Cerebellar cortex (tissue), 1 donor: Measurements from ENCODE around the gene ADORA2A.
A peak's percentile ranks its signal among the peaks of the same experiment; 100 is the strongest.

Source experiments
- DNase-seq: peaks from one replicate; pipeline ENCODE4 v3.0.0-alpha.2; 2015; ENCODE audit warnings: low spot score

ADORA2A gene

DNA sequence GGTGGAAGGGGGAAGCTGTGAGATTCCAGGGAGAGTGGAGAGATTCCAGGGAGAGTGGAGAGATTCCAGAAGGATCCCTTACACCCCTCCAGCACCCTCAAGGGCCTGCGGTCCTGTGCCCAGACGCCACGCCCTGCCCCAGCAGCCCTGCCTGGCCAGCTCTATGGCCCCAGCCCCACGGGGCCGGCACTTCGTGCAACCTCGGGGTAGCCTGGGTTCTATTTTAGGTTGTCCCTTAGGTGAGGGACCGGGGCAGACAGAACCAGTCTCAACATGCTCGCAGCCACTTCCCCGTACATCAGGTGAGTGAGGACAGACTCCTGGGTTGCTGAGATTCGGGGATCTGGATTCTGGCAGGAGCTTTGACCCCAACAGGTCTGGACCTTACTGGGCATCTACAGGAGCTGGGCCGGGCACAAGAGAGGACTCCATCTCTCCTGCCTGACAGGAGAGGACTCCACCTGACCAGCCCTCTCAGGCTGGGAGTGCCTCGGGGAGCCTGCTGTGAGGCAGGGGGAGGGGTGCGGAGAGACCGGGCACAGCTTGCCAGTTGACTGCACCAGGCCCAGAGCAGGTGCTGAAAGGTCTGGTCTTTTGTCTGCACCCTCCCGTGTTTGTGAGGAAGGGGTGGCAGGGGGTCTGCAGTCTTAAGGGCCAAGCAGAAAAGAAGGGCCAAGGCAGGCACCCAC is 8.5 kb upstream of the ADORA2A start:
- DNase-seq, result no peak

DNA sequence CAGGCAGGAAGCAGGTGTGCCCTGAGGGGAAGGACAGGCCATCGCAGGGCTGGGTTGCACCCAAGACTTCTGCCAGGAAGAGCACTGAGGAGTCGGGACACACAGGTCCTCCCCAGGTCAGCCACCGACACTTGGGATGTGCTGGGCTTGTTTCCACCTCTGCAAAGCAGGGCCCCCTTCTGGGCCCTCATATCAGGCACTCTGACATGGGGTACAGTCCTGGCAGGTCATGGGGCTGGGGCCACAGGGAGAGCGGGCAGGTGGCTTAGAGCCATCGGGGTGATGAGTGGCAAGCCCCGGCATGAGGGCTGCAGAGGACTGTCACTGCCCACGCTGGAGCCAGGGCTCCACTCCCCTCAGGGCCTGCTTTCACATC is 7.9 kb upstream of the ADORA2A start:
- no peak for DNase-seq

DNA sequence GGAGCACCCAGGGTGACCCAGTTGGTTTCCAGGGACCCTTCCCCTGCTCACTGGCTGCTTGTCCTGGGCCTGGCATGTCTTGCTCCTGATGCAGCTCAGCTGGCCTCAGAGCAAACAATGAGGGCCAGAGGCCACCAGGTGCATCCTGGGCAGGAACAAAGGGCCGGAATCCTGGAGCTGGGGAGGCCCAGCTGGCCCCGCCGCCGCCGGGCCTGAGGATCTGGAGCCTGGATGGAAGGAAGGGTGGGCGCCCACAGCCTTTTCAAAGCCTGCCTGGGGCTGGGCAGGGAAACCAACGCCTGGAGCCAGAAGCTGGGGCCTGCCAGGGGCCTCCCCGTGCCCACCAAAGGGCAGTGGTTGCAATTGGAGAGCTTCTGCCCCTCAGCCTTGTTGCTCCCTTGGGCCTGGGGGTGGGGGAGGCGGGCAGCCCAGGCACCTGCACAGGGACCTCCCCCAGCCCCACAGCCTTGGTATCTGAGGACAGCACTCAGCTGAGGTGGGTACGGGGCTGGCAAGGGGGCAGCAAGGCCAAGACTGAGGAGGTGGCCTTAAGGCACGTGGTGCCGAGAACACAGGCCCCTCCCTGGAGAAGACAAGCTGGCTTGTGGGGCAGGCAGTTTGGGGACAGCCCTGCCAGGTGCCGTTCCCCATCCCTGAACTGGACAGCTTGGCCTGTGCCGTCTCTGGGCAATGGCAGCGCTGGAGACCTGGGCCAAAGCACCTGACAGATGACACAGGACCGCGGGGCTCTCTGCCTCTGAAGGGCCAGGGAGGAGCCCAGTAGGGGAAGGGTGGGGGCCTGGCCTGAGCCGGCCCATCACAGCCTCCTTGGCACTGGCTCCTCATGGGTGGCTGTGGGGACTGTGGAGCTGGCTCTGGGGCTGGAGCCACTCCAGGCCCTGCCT is 7.1 kb upstream of the ADORA2A start:
- no peak for DNase-seq

DNA sequence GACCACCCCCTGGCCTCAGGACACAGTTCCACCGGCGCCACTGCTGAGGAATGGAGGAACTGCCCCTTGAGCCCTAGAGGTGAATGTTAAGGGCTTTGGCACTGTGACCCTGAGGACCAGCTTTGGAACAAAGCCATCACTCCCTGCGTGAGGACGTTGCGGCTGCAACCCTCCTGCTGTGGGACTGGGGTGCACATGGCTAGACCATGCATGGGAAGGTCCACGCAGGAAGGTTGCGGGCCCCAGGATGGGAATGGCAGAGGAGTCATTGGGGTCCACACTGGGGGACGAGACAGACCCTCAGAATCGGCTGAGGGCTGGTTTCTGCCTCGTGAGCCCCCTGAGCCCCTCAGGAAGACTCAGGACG is 6.4 kb upstream of the ADORA2A start:
- no peak for DNase-seq

DNA sequence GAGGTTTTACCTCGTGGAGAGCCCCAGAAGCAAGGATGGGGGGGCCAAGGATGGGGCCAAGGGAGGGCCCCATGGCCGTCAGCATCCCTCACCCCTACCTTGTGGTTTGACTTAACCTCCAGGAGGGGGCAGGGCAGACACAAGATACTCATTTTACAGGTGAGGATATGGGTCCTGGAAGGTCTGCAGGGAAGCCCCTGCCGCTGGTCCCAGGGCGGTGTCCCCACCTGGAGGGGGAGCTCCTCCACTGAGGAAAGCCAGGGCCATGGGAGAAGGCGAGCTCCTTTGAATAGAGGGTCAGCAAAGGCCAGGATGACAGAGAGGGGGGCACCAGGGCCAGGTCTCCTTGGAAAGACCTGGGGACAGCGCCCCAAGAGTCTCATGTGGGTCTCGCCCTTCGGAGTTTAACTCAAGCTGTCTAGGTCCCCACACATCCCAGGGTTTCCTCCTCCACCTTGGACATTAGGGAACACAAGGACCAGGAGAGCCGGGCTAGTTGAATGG is 5.9 kb upstream of the ADORA2A start:
- peak; percentile 38 for DNase-seq

DNA sequence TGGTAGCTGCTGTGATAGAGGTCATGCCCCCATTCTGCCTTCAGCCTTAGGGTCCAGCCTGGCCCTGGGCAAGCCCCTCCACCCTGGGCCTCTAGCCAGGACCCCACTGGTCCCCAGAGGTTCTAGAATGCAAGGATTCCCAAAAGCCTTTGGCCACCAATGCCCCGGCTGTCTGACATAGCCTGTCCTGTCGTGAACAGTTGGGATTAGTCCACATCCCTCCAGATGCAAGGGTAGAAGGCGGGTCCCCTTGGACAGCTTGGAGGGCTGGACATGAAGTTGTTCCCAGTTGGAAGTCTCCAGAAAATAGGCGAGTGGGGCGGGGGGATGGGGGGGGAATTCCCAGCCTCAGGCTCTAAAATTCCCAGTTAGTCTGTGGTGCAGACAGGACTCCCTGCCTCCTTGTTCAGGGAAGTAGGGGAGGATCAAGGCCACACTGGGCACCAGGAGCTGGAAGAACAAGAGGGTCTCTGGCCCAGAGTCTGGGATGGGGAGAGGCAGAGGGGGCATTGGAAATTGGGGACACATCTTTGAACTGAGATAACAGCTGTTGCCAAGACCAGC is 5.2 kb upstream of the ADORA2A start:
- no peak for DNase-seq

DNA sequence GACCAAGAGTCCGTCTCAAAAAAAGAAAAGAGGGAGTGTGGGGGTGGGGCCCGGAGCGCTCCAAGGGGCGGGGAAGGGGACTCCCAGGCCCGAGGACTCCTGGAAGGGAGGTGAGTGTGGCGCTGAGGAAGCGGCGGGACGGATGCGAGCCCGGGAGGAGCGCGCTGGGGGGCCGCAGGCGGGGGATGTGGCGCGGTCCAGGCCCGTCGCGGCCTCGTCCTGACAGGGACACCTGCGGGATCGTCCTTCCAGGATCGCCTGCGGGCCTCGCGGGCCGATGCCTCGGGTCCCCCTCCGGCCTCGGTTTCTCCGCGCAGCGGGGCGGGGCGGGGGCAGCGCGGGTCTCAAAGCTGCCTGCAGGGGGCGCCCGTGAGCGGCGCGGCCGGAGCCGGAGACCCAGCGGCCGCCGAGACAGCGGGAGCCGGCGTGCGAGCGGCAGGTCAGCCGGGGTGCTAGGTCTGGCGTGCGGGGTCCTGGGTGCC is 3.8 kb upstream of the ADORA2A start:
- no peak for DNase-seq

DNA sequence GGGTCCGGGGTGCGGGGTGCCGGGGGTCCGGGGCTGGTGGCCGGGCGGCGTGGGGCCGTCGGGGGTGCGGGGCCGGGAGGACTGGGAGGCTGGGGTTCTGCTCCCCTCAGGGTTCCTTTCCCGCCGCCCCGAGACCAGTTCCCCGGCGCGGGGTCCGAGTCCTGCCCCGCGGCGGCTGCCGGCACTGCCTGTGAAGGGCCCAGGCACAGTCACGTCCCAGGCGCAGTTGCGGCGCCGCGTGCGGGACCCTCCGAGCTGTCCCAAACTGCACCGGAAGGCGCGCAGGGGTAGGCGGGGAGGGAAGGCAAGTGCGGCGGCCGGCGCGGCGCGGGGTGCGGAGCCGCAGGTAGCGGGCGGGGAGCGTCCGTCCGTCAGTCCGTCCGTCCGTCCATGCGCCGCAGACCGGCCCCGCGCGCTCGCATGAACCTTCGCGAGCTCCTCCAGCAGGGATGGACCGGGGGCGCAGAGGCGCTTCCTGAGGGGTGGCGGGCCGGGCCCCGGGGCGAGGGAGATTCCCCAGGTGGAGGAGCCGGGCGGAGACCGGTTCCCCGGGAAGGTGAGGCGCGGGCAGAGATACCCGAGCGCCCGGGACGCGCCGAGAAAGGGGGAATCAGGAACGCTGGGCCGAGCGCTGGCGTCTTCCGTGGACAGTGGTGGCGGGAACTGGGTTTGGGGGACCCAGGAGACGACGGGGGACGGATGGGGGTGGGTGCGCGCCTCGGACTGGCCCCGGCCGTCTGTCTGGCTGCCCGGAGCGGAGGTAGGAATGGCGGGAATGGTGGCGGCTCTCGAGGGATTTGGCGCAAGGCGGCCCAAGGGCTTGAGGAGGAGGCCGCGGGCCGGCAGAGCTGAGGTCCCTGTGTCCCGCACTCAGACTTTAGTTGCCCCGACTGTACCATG is 3.1 kb upstream of the ADORA2A start:
- no peak for DNase-seq

DNA sequence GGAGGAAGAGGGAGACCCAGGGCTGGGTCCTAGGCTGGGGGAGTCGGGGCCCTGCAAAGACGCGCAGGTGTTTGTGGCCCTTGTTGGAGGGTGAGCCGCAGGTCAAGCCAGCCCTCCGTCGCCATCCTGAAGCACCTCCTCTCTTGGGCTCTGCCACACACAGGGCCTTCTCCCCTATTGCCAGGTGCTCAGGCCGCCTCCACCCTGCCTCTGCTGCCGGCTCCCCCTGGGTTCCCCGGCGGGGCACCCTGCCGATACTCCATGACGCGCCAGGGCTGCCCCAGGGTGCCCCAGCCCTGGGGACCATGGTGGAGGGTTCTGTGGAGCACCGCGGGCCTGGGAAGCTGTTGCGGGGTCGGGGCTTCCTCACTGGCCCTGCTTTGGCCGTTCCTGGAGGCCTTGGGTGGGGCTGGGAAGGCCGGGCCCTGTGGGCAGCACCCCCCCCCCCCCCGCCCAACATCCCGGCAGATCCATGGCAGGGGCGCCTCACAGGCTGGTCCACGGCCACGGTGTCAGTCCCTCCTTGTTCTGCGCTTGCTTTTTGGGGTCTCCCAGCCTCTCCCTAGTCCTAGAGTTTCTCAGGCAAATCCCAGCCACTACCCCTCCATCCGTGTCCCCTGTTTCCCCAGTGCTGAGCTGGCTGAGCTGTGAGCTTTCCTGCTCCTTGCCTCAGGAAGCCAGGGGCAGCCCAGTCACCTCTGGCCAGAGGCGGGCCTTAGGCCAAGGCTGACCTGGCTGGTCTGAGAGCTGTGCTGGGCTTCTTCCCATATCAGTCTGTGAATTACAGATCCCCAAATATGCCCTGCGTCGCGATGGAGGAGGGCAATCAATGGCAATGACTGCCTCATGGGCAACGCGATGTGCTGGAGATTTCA is 2.3 kb upstream of the ADORA2A start:
- no peak for DNase-seq

DNA sequence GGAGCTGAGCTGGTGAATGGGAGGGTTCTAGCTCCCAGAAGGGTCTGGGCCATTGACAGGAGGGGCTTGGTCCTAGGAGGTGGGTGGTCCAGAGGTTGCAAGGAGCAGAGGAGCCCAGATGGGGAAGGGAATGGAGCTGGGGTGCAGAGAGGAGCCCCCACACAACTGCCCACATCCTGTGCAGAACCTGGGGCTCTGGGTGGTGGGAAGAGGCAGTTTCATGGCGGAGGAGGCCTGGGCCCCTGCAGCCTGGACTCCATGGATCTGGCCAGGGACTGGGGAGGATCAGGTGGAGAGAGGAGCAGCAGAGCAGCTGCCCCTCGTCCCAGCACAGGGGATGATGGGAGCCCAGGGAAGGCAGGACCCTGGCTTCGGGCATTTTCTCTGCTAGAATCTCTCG is 963 bp upstream of the ADORA2A start:
- no peak for DNase-seq

DNA sequence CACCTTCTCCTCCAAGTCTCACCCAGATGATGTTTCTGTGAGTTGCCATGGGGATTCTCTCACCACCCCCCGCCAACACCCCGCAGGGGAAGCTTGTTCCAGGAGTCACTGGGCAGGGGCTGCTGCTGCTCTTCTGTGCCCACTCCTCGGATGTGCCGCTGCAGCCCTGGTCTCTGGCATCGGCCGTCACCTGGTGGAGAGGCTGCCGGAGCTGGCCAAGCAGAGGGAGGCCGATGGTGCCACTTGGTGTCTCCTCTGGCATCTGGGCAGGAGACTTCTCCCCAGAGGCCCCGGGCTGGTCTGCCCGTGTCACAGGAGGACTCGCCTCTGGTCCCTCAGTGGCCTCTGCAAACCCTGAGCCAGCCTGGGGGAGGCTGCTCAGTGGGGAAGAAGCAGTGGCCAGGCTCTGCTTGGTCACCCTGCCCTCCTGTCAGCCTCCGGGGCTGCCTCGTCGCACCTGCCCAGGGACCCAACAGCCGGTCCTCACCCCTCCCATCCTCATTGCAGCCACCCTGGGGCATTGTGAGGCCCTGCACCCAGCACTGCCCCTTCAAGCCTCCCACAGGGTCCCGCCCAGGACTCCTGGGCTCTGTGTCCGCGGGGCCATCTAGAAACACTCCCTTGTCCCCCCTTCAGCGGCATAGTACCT is 424 bp upstream of the ADORA2A start:
- DNase-seq, result no peak

DNA sequence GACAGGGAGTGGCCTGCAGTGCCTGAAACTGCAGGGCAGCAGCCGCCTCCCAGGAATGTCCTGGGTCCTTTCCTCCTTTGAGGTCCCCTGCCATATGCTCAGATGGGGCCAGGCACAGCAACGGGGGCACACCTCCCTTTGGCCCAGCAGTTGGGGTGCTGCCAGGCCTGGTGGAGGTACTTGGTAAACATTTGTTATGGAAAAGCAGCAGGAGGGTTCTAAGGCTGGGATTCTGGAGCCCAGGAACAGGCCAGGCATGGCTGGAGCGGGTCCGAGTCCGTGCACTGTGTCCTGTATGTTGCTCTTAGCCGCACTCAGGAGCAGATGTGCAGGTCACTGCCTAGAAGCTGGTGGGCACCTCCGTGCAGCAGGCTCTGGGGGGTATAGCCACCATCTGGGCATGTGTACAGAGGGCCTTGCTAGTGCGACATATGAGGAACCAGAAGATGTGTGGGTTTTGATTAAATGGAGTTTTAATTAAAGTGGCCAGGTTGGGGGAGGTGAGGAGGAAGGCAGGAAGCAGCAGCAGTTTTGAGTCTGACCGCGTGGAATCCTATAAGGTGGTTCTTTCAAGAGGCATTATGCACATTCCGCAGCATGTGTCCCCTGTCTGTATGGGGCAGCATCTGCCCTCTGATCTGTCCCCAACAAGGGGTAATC is 1.5 kb downstream of the ADORA2A start:
- DNase-seq, result no peak

DNA sequence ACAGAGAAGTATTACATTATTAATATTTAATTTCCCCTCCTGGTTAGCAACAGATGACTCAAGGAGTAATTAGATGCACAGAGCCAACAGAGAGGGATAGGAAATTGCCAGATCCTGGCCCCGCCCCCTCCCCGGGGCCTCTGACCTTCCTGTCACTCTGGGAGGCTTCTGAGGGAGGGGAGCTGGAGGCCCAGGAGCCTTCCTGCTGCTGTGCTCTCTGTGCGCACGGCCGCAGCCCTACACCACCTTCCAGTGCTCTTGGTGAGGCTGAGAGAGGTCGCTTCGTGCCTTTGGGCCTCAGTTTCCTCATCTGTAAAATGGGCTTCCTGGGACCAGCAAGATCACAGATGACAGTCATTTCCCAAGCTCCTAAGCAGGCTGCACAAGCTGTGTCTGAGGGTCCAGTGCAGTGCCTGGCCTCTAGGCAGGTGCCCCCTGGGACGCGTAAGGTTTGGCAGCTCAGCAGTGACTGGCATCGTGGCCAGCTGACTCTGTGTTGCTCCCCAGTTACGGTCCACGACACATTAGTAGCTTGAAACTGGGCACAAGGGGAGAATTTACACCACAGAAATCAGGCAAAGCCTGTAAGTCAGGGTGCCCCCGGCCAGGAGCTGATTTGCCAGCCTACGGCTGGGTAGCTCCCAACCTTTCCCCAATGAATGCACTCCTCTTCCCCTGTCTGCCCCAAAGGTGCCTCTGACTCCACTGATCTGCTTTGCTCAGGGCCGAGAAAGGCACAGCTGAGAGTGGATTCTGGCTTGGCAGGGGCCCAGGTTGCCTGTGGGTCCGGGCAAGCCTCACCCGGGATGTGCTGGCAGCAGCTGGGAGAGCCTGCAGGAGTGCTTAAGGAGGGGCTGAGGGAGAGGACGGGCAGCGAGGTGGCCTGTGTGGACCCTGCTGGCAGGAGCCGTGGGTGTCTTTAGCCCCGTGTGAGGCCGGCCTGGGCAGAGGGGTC is 2.3 kb downstream of the ADORA2A start:
- peak; percentile 29 for DNase-seq

DNA sequence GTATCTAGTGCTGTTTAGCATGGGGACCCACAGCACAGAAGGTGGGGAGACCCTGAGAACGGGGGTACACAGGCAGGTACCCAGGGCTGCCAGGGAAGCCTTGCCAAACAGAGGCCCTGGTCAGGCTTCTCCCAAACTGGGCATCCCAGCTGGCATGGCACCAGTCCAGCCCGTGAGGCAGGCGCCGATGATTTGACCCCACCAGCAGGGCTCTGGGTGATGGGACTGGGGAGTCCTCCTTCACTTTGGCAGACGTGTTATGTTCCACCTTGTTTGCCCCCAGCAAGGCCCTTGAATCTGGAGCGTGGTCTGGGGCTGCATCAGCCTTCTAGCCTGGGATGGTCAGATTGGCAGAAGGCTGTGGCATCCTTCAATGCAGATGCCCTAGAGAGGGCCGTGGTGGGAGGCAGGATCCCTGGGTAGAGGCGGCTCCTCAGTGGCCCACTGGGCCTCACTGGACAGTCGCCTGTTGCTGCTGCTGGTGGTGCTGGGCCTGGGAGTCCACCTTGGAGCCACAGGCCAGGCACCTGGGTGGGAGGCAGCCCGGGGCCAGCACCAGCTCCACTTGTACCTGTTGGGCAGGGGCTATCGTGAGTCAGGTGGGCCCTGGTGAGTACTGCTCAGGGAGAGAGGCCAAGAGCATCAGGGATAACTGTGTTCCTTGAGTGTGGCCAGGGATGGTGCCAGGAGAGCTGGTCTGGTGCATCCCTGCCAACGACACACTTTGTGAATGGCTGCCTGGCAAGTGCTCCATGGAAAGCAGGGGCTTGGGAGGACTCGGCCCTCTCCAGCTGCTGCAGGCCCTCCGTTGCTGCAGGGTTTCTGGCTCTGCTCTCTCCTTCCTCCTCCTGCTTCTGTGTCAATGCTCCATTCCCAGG is 3.3 kb downstream of the ADORA2A start:
- DNase-seq, result peak; percentile 71

DNA sequence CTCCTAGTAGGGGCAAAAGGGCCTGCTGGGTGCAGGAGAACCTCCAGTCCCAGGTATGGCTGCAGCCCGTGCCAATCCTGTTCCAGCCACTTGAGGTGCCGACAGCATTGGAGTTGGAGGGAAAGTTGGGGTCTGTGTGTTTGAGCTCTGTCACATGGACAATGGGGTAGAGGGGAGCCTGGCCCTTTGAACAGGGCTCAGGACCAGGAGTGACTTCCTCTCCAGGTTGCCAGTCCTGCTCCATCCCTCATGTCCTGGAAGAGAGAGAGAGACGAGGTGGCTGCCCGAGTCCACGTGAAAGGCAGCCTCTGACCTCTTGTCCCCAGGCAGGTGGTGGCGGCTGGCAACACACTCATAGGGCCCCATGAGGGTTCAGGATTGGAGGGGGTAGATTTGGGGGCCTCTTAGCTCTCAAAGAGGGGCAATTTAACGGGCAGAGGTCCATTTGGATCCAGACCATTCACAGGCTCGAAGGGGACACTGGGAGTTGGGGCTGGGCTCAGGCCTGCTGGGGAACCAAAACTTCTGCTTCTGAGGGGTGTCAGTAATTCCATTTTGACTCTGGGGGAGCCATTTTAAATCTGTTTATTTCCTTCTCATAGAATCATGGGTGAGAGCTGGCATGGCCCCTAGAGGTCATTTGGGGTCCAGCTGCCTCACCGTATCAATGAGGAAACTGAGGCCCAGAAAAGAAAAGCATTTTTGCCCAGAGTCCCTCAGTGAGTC is 4.1 kb downstream of the ADORA2A start:
- DNase-seq, result no peak

DNA sequence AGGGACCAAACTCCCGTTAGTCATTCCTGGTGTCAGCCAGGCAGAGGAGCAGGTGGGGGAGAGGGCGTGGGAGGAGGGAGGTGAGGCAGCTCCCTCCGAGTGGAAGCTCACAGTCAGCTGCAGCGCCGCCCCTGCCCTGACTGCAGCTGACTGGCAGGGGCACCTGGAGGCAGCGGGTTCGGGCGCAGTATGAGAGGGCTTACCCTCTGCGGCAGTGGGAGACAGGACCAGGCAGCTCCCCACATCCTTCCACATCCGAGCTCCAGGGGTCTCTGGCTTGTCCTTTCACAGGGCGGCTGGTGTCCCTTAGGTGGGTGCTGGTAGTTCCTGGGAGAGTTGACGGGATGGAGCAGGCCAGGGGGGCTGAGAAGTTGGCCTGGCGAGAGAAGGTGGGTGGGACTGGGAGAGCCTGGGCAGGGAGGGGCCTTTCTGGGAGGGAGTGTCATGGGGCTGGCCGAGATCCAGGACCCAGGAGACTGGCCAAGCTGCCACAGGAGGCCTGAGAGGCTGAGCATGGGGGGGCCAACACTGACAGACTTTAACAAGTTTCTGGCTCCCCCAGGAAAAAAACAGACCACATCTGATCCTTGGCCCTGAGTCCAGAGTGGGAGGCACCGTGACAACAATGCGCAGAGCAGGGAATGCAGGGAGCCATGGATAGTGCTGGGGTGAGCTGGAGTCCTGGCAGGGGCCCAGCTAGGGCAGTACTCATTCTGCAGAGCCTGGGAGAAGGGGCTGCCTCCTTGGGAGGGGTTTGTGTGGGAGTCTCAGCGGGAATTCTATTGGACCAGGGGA is 4.9 kb downstream of the ADORA2A start:
- DNase-seq, result peak; percentile 34
